Thymus (tissue), 11 donors: ENCODE data around the gene NFIB. TPM values are rescaled to one million over a fixed set of nuclear protein-coding genes. Genes with fewer than 3 reads are reported as not detected.

ENCODE experiments used
- DNase-seq, 9 donors: peaks; one replicate each; pipeline ENCODE4 v3.0.0-alpha.2; 2013; ENCODE audit warnings: low spot score in 9 of 9, low read depth in 6 of 9, missing footprints in 1 of 9
- H3K27ac ChIP-seq, 2 donors: one replicate each; pipeline ENCODE4 v1.5.1; 2013; ENCODE audit warnings: control low read depth in 1 of 2, low read depth in 1 of 2, low read length in 1 of 2, mild to moderate bottlenecking in 1 of 2, moderate library complexity in 1 of 2
- H3K27me3 ChIP-seq, 2 donors: one replicate each; pipeline ENCODE4 v1.5.1; 2013; ENCODE audit warnings: low read length in 1 of 2; ENCODE audit not compliant: control insufficient read depth in 2 of 2, insufficient read depth in 1 of 2
- H3K36me3 ChIP-seq, 2 donors: one replicate each; pipeline ENCODE4 v1.5.1; 2013; ENCODE audit warnings: low read length in 1 of 2, mild to moderate bottlenecking in 1 of 2, moderate library complexity in 1 of 2; ENCODE audit not compliant: control insufficient read depth in 2 of 2, insufficient read depth in 2 of 2
- H3K4me1 ChIP-seq, 2 donors: one replicate each; pipeline ENCODE4 v1.5.1; 2013; ENCODE audit warnings: low read length in 2 of 2; ENCODE audit not compliant: control insufficient read depth in 2 of 2, insufficient read depth in 2 of 2
- H3K4me3 ChIP-seq, 2 donors: one replicate each; pipeline ENCODE4 v1.5.1; 2013; ENCODE audit warnings: low read length in 2 of 2, control low read depth in 1 of 2, mild to moderate bottlenecking in 1 of 2
- H3K9me3 ChIP-seq, 2 donors: one replicate each; pipeline ENCODE4 v1.5.1; 2013; ENCODE audit warnings: low read length in 1 of 2, mild to moderate bottlenecking in 1 of 2; ENCODE audit not compliant: control insufficient read depth in 2 of 2, insufficient read depth in 1 of 2
- WGBS: extraction: QIAGEN DNeasy Blood & Tissue Kit; methylation state at CpG from one replicate; pipeline ENCODE4 v1.1.7; 2013; 5-methylcytosine and 5-hydroxymethylcytosine counted together
- polyA plus RNA-seq: library from polyadenylated mRNA; stranded (reverse); fragments of 200-250 nt; gene quantifications from one replicate; pipeline ENCODE4 v1.2.3, GENCODE V29; 2013
- total RNA-seq: library from RNA; stranded (reverse); fragments of 120-200 nt; gene quantifications from one replicate; pipeline ENCODE4 v1.2.4, GENCODE V29; 2013
- donor health status: healthy.

NFIB gene
- total and polyA plus RNA-seq, 2 donors: 10.3 to 12.4 TPM

- H3K4me3 ChIP-seq: no peak overlapping the region
- H3K27me3 ChIP-seq: peaks cover 79 to 97% of the 10 kb centered on the region in 2 donors
- DNase-seq: no peak
- no peaks in the 10 kb centered on the region for H3K36me3 ChIP-seq
- peak overlapping the region; percentile 64 to 78 for H3K27ac ChIP-seq
- 8% methylated on average over 37 of the region's 37 CpGs for WGBS
- H3K9me3 ChIP-seq: no peaks in the 10 kb centered on the region
- no peaks in the 10 kb centered on the region for H3K4me1 ChIP-seq
Observed at GRCh38 chr9:14346811-14347405, 33.0 kb upstream of the NFIB start.

GRCh38 chr9:14346231-14346791 lies 32.4 kb upstream of the NFIB start:
- no peaks in the 10 kb centered on the region for H3K9me3 ChIP-seq
- peak overlapping the region in 1 of 2 donors; percentile 78 for H3K27ac ChIP-seq
- H3K36me3 ChIP-seq: no peaks in the 10 kb centered on the region
- DNase-seq: no peak
- H3K4me3 ChIP-seq: no peak overlapping the region
- peaks cover 73 to 95% of the 10 kb centered on the region in 2 donors for H3K27me3 ChIP-seq
- H3K4me1 ChIP-seq: no peaks in the 10 kb centered on the region
- WGBS: 10% methylated on average over 35 of the region's 35 CpGs

GRCh38 chr9:14345354-14346230 lies 31.7 kb upstream of the NFIB start:
- no peaks in the 10 kb centered on the region for H3K9me3 ChIP-seq
- H3K4me1 ChIP-seq: no peaks in the 10 kb centered on the region
- no peaks in the 10 kb centered on the region for H3K36me3 ChIP-seq
- H3K27me3 ChIP-seq: peaks cover 66 to 91% of the 10 kb centered on the region in 2 donors
- 7% methylated on average over 45 of the region's 45 CpGs for WGBS
- DNase-seq: no peak
- H3K4me3 ChIP-seq: no peak overlapping the region
- H3K27ac ChIP-seq: peak overlapping the region in 1 of 2 donors; percentile 42

- DNase-seq: no peak
- Histone ChIP-seq H3K9me3 (no peaks in the 10 kb centered on the region), H3K36me3 (no peaks in the 10 kb centered on the region), H3K4me3 (no peak overlapping the region), H3K27ac (no peak overlapping the region), H3K27me3 (peaks cover 60 to 85% of the 10 kb centered on the region in 2 donors), H3K4me1 (no peaks in the 10 kb centered on the region)
- WGBS: 29% methylated on average over 9 of the region's 9 CpGs
Observed at GRCh38 chr9:14344941-14345353, 31.0 kb upstream of the NFIB start.

GRCh38 chr9:14344053-14344524 lies 30.1 kb upstream of the NFIB start:
- Histone ChIP-seq H3K4me1 (no peaks in the 10 kb centered on the region), H3K9me3 (no peaks in the 10 kb centered on the region), H3K27me3 (peaks cover 51 to 76% of the 10 kb centered on the region in 2 donors), H3K36me3 (no peaks in the 10 kb centered on the region), H3K27ac (peak overlapping the region in 1 of 2 donors; percentile 49), H3K4me3 (no peak overlapping the region)
- 73% methylated on average over 6 of the region's 6 CpGs for WGBS
- no peak for DNase-seq

- Histone ChIP-seq H3K36me3 (no peaks in the 10 kb centered on the region), H3K9me3 (no peaks in the 10 kb centered on the region), H3K4me1 (no peaks in the 10 kb centered on the region), H3K27me3 (peaks cover 45 to 70% of the 10 kb centered on the region in 2 donors), H3K27ac (no peak overlapping the region), H3K4me3 (no peak overlapping the region)
- no peak for DNase-seq
- 60% methylated on average over 5 of the region's 5 CpGs for WGBS
Observed at GRCh38 chr9:14343261-14344031, 29.5 kb upstream of the NFIB start.

GRCh38 chr9:14342736-14343135 lies 28.8 kb upstream of the NFIB start:
- WGBS: 83% methylated on average over 4 of the region's 4 CpGs
- H3K27me3 ChIP-seq: peaks cover 38 to 63% of the 10 kb centered on the region in 2 donors
- no peaks in the 10 kb centered on the region for H3K9me3 ChIP-seq
- no peaks in the 10 kb centered on the region for H3K4me1 ChIP-seq
- H3K36me3 ChIP-seq: no peaks in the 10 kb centered on the region
- no peak overlapping the region for H3K4me3 ChIP-seq
- no peak overlapping the region for H3K27ac ChIP-seq
- DNase-seq: no peak

GRCh38 chr9:14341437-14342122 lies 27.6 kb upstream of the NFIB start:
- no peaks in the 10 kb centered on the region for H3K4me1 ChIP-seq
- DNase-seq: no peak
- no peaks in the 10 kb centered on the region for H3K9me3 ChIP-seq
- H3K36me3 ChIP-seq: no peaks in the 10 kb centered on the region
- peaks cover 26 to 51% of the 10 kb centered on the region in 2 donors for H3K27me3 ChIP-seq
- H3K4me3 ChIP-seq: no peak overlapping the region
- H3K27ac ChIP-seq: no peak overlapping the region
- WGBS: 61% methylated on average over 6 of the region's 6 CpGs
